PC-3 (cell line): Measurements from ENCODE around the gene SAP30. TPM values are rescaled to one million over a fixed set of nuclear protein-coding genes. Genes with fewer than 3 reads are reported as not detected.
A peak's percentile ranks its signal among the peaks of the same experiment; 100 is the strongest.

Source experiments
- ATAC-seq: fragments of 200-7000 bp; cut with Tn5 transposase; 2 replicates; pipeline ENCODE4 v1.9.1; 2020; ENCODE audit warnings: mild to moderate bottlenecking, moderate library complexity
- BruUV-seq: library from RNA; stranded (reverse); fragments of 400-500 nt; replicated peaks from 2 replicates; lab custom pipeline; 2021; lab: Mats Ljungman, UMichigan
- CTCF ChIA-PET: fragments of 300-600 bp; sonication (Branson Sonifier 250); formaldehyde crosslinking; loops from one replicate; lab custom pipeline; 2022; ENCODE audit warnings: antibody characterized with exemption; lab: Charles Lee
- POLR2A ChIA-PET: fragments of 300-600 bp; sonication (Branson Sonifier 250); formaldehyde crosslinking; loops from one replicate; lab custom pipeline; 2022; ENCODE audit warnings: antibody characterized with exemption; ENCODE audit not compliant: unreplicated experiment; lab: Charles Lee
- DNase-seq: peaks from one replicate; pipeline ENCODE4 v3.0.0-alpha.2; 2015
- H2AFZ ChIP-seq: fragments of 300-600 bp; sonication (generic); 2 replicates; pipeline ENCODE4 v1.6.0; 2016; ENCODE audit warnings: antibody characterized with exemption, low read length
- H3F3A ChIP-seq: fragments of 300-600 bp; sonication (generic); one replicate; pipeline ENCODE4 v1.6.0; 2017; ENCODE audit warnings: antibody characterized with exemption, low read length, control low read depth, mild to moderate bottlenecking; ENCODE audit not compliant: unreplicated experiment
- H3K27ac ChIP-seq: fragments of 300-600 bp; sonication (generic); 2 replicates; pipeline ENCODE4 v1.5.1; 2016; ENCODE audit warnings: mild to moderate bottlenecking, low read length
- H3K27me3 ChIP-seq: fragments of 300-600 bp; sonication (generic); 2 replicates; pipeline ENCODE4 v1.6.1; 2016; ENCODE audit warnings: low read length, mixed read lengths
- H3K36me3 ChIP-seq: fragments of 300-600 bp; sonication (generic); 2 replicates; pipeline ENCODE4 v1.6.1; 2016; ENCODE audit warnings: low read depth, mixed run types, low read length, mixed read lengths
- H3K4me1 ChIP-seq: fragments of 300-600 bp; sonication (generic); 2 replicates; pipeline ENCODE4 v1.5.1; 2016; ENCODE audit warnings: low read length; ENCODE audit not compliant: insufficient read depth
- H3K4me2 ChIP-seq: fragments of 300-600 bp; sonication (generic); 2 replicates; pipeline ENCODE4 v1.6.0; 2016; ENCODE audit warnings: low read length
- H3K4me3 ChIP-seq: fragments of 300-600 bp; sonication (generic); 2 replicates; pipeline ENCODE4 v1.5.1; 2016; ENCODE audit warnings: mild to moderate bottlenecking, low read length, mixed read lengths
- H3K79me2 ChIP-seq: fragments of 300-600 bp; sonication (generic); 2 replicates; pipeline ENCODE4 v1.6.1; 2017; ENCODE audit warnings: low read length, mixed read lengths
- H3K9ac ChIP-seq: fragments of 300-600 bp; sonication (generic); 2 replicates; pipeline ENCODE4 v1.6.0; 2016; ENCODE audit warnings: mild to moderate bottlenecking, low read length
- H3K9me2 ChIP-seq: fragments of 300-600 bp; sonication (generic); replicated peaks from 2 replicates; pipeline ENCODE4 v1.6.1; 2016; ENCODE audit warnings: mixed run types, low read length, mixed read lengths
- H3K9me3 ChIP-seq: fragments of 300-600 bp; sonication (generic); 2 replicates; pipeline ENCODE4 v1.6.1; 2016; ENCODE audit warnings: low read length, mixed read lengths
- H4K20me1 ChIP-seq: fragments of 300-600 bp; sonication (generic); 2 replicates; pipeline ENCODE4 v1.6.1; 2016; ENCODE audit warnings: low read length, mixed read lengths
- CTCF ChIP-seq: fragments of 300-600 bp; sonication (generic); conservative IDR thresholded peaks from 2 replicates; pipeline ENCODE4 v1.5.1; 2017; ENCODE audit warnings: antibody characterized with exemption, low read depth, mild to moderate bottlenecking, low read length
- EZH2 ChIP-seq: fragments of 300-600 bp; sonication (generic); IDR thresholded peaks from one replicate; pipeline ENCODE4 v1.6.1; 2017; ENCODE audit warnings: antibody characterized with exemption, mild to moderate bottlenecking, low read length; ENCODE audit not compliant: unreplicated experiment
- EZH2phosphoT487 ChIP-seq: fragments of 300-600 bp; sonication (generic); IDR thresholded peaks from 2 replicates; pipeline ENCODE4 v1.6.1; 2018; ENCODE audit warnings: mild to moderate bottlenecking, antibody characterized with exemption, low read length, borderline replicate concordance
- intact Hi-C: fragments of 100-400 bp; cut with micrococcal nuclease; formaldehyde crosslinking; loops from 2 replicates; pipeline ENCODE4 v1.9.0; 2023
- total RNA-seq: library from RNA; depleted of rRNA; stranded (reverse); fragments of >200 nt; gene quantifications from 2 replicates; pipeline ENCODE4 v1.2.3, GENCODE V29; 2014

The SAP30 gene
- total RNA-seq, 1 experiment from 2014 or later, result 38.8 TPM

GRCh38 chr4:173420801-173421200, 50.0 kb downstream of the SAP30 start:
- Histone ChIP-seq H4K20me1 (no peaks in the 10 kb centered on the region), H3K36me3 (no peaks in the 10 kb centered on the region), H3K9me2 (no peaks in the 10 kb centered on the region), H3K4me3 (no peak overlapping the region), H3K27me3 (no peaks in the 10 kb centered on the region), H3K9ac (no peak overlapping the region), H3K9me3 (no peaks in the 10 kb centered on the region), H3F3A (no peaks in the 10 kb centered on the region), H3K4me1 (peaks cover 32% of the 10 kb centered on the region), H3K79me2 (no peaks in the 10 kb centered on the region), H3K27ac (no peak overlapping the region), H3K4me2 (no peak overlapping the region), H2AFZ (no peak overlapping the region)
- no TSS peak for BruUV-seq
- DNase-seq (no peak), ATAC-seq (no peak)
- intact Hi-C loops, result loop anchor here (1.0 kb wide), 1 partner anchor 74 kb away; no protein-coding TSS in a partner anchor
- ChIA-PET POLR2A (no interaction called here), CTCF (interaction anchor here (0.6 to 1.1 kb wide), 6 partner anchors 67 to 522 kb away, joined by 3 to 11 read pairs (median 4); no protein-coding TSS in a partner anchor)
- no peak for TF ChIP-seq EZH2
- no peak for TF ChIP-seq CTCF
- TF ChIP-seq EZH2phosphoT487, result no peak

- H3F3A ChIP-seq, result no peaks in the 10 kb centered on the region
- CTCF ChIA-PET, result interaction anchor here (0.6 kb wide), 1 partner anchor 85 kb away, joined by 3 read pairs; no protein-coding TSS in a partner anchor
- no peak overlapping the region for H3K27ac ChIP-seq
- no peaks in the 10 kb centered on the region for H3K36me3 ChIP-seq
- 0 out of 2 replicates have a peak overlapping the region, but pooled peaks have one; percentile 13 for H3K4me2 ChIP-seq
- H3K4me3 ChIP-seq, result no peak overlapping the region
- intact Hi-C loops, result no loop called here
- no peak overlapping the region for H2AFZ ChIP-seq
- no peaks in the 10 kb centered on the region for H3K79me2 ChIP-seq
- peak; percentile 20 for DNase-seq
- H4K20me1 ChIP-seq, result no peaks in the 10 kb centered on the region
- no peaks in the 10 kb centered on the region for H3K9me2 ChIP-seq
- no peaks in the 10 kb centered on the region for H3K27me3 ChIP-seq
- TF ChIP-seq CTCF, result no peak
- no peak for TF ChIP-seq EZH2phosphoT487
- TF ChIP-seq EZH2, result no peak
- ATAC-seq, result no peak
- no TSS peak for BruUV-seq
- peaks cover 6% of the 10 kb centered on the region; the same call in 1 of the 2 replicates for H3K4me1 ChIP-seq
- POLR2A ChIA-PET, result no interaction called here
- H3K9me3 ChIP-seq, result no peaks in the 10 kb centered on the region
- H3K9ac ChIP-seq, result no peak overlapping the region
Measured at GRCh38 chr4:173424899-173425805, 54.4 kb downstream of the SAP30 start.

GRCh38 chr4:173426064-173426463, 55.3 kb downstream of the SAP30 start:
- DNase-seq (no peak), ATAC-seq (no peak)
- H3K4me3 ChIP-seq, result no peak overlapping the region
- H3F3A ChIP-seq, result no peaks in the 10 kb centered on the region
- H3K27me3 ChIP-seq, result no peaks in the 10 kb centered on the region
- no peaks in the 10 kb centered on the region for H3K9me2 ChIP-seq
- no peak overlapping the region for H3K4me2 ChIP-seq
- no peak overlapping the region for H2AFZ ChIP-seq
- peaks cover 6% of the 10 kb centered on the region; the same call in 1 of the 2 replicates for H3K4me1 ChIP-seq
- H3K9me3 ChIP-seq, result no peaks in the 10 kb centered on the region
- BruUV-seq, result no TSS peak
- TF ChIP-seq CTCF, result no peak
- TF ChIP-seq EZH2, result no peak
- TF ChIP-seq EZH2phosphoT487, result no peak
- no peaks in the 10 kb centered on the region for H4K20me1 ChIP-seq
- ChIA-PET POLR2A (no interaction called here), CTCF (no interaction called here)
- intact Hi-C loops, result no loop called here
- H3K36me3 ChIP-seq, result no peaks in the 10 kb centered on the region
- no peak overlapping the region for H3K27ac ChIP-seq
- no peak overlapping the region for H3K9ac ChIP-seq
- no peaks in the 10 kb centered on the region for H3K79me2 ChIP-seq
